ENCODE data around the gene EIPR1. TPM values are rescaled to one million over a fixed set of nuclear protein-coding genes. Genes with fewer than 3 reads are reported as not detected.

EIPR1 gene
- total RNA-seq, 4 donors from 2014 or later = 24.9 to 46.2 (median 36.3) TPM

DNA sequence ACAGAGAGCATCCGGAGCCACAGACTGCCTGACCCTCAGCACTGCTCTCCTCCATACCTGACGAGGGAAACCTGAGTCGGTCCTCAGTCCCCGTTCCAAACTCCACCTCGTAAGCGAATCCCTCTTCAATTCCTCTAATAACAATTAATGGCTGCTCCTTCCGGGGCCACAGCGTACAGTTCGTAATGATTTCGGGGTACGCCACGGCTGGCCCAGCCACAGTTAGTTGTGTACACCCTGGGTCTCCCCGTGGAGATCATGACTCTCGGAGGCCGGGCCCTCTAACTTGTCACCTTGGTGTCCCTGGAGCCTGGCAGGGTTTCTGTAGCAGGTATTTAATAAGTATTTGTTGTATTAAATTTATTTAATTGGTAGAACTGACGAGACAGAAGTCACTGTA lies 121.5 kb downstream of the EIPR1 start:
- Histone ChIP-seq H3K9me3 (peaks cover 0 to 5% (median 0%) of the 10 kb centered on the region in 4 donors), H3K27ac (no peak overlapping the region), H3K4me3 (no peak overlapping the region), H3K4me1 (no peaks in the 10 kb centered on the region), H3K27me3 (no peaks in the 10 kb centered on the region), H3K36me3 (peaks cover 0 to 59% (median 0%) of the 10 kb centered on the region in 3 donors)
- WGBS, 2 donors = 95 to 96% methylated on average over 16 of the region's 16 CpGs
- TF ChIP-seq CTCF (IDR thresholded peaks at IDR 0.05) (no peak), POLR2A (IDR thresholded peaks at IDR 0.05) (no peak), EP300 (IDR thresholded peaks at IDR 0.05) (no peak)
- no peak for DNase-seq (ENCODE audit: low spot score in 2 of 2)

GRCh38 chr2:3254442-3254941 lies 123.1 kb downstream of the EIPR1 start:
- Histone ChIP-seq H3K4me1 (no peaks in the 10 kb centered on the region), H3K27me3 (no peaks in the 10 kb centered on the region), H3K36me3 (peaks cover 0 to 75% (median 0%) of the 10 kb centered on the region in 3 donors), H3K4me3 (no peak overlapping the region), H3K27ac (no peak overlapping the region), H3K9me3 (peaks cover 0 to 21% (median 0%) of the 10 kb centered on the region in 4 donors)
- 80 to 85% methylated on average over 10 of the region's 10 CpGs for WGBS, 2 donors
- TF ChIP-seq EP300 (IDR thresholded peaks at IDR 0.05) = no peak
- TF ChIP-seq CTCF (IDR thresholded peaks at IDR 0.05) = no peak
- TF ChIP-seq POLR2A (IDR thresholded peaks at IDR 0.05) = no peak
- no peak for DNase-seq (ENCODE audit: low spot score in 2 of 2)

- no peak for DNase-seq (ENCODE audit: low spot score in 2 of 2)
- Histone ChIP-seq H3K4me1 (no peaks in the 10 kb centered on the region), H3K9me3 (peaks cover 0 to 26% (median 2%) of the 10 kb centered on the region in 4 donors), H3K4me3 (no peak overlapping the region), H3K27ac (no peak overlapping the region), H3K27me3 (no peaks in the 10 kb centered on the region), H3K36me3 (peaks cover 0 to 80% (median 0%) of the 10 kb centered on the region in 3 donors)
- WGBS, 2 donors = 80 to 83% methylated on average over 15 of the region's 15 CpGs
- TF ChIP-seq CTCF (IDR thresholded peaks at IDR 0.05) (no peak), POLR2A (IDR thresholded peaks at IDR 0.05) (no peak), EP300 (IDR thresholded peaks at IDR 0.05) (no peak)
These were observed 123.6 kb downstream of the EIPR1 start for GRCh38 chr2:3253913-3254441.

DNA sequence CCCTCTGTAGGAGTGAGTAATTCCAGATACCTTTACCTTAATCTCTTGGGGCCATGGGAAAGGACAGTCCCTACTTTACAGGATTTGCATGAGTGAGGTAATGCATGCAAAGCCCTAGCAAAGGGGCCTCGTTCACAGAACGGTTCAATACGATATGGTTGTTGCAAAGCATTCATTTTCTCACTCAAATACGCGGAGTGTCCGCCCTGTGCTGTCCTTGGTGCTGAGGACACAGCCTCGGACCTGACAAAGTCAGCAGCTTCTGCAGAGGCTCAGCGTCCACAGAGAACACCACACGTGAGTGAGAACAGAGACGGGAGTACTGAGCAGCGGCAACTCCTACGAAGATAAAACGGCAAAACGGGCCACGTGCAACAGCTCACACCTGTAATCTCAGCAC lies 125.7 kb downstream of the EIPR1 start:
- no peak for TF ChIP-seq POLR2A (IDR thresholded peaks at IDR 0.05)
- no peak for TF ChIP-seq EP300 (IDR thresholded peaks at IDR 0.05)
- TF ChIP-seq CTCF (IDR thresholded peaks at IDR 0.05) = no peak
- peaks cover 0 to 90% (median 0%) of the 10 kb centered on the region in 3 donors for H3K36me3 ChIP-seq
- H3K9me3 ChIP-seq = peaks cover 0 to 35% (median 4%) of the 10 kb centered on the region in 4 donors
- no peak overlapping the region for H3K4me3 ChIP-seq
- H3K4me1 ChIP-seq = no peaks in the 10 kb centered on the region
- no peak for DNase-seq (ENCODE audit: low spot score in 2 of 2)
- 52 to 70% methylated on average over 15 of the region's 15 CpGs for WGBS, 2 donors
- no peaks in the 10 kb centered on the region for H3K27me3 ChIP-seq
- H3K27ac ChIP-seq = no peak overlapping the region

GRCh38 chr2:3249476-3249962 lies 128.1 kb downstream of the EIPR1 start:
- Histone ChIP-seq H3K36me3 (peaks cover 0 to 74% (median 0%) of the 10 kb centered on the region in 3 donors), H3K27ac (no peak overlapping the region), H3K27me3 (no peaks in the 10 kb centered on the region), H3K4me3 (no peak overlapping the region), H3K4me1 (no peaks in the 10 kb centered on the region), H3K9me3 (peaks cover 0 to 35% (median 4%) of the 10 kb centered on the region in 4 donors)
- TF ChIP-seq CTCF (IDR thresholded peaks at IDR 0.05) = no peak
- TF ChIP-seq POLR2A (IDR thresholded peaks at IDR 0.05) = no peak
- no peak for TF ChIP-seq EP300 (IDR thresholded peaks at IDR 0.05)
- WGBS, 2 donors = 71 to 90% methylated on average over 1 to 2 of the region's 2 CpGs
- no peak for DNase-seq (ENCODE audit: low spot score in 2 of 2)
